Endodermal cell (in vitro differentiated cells): ENCODE data around the gene SLC26A3. TPM values are rescaled to one million over a fixed set of nuclear protein-coding genes. Genes with fewer than 3 reads are reported as not detected.

Source experiments
- DNase-seq: peaks from one replicate; pipeline ENCODE4 v3.0.0-alpha.2; 2017
- H3K27ac ChIP-seq: 2 replicates; pipeline ENCODE4 v1.5.1; 2013; ENCODE audit warnings: mild to moderate bottlenecking, low read depth, low read length, moderate library complexity
- H3K27me3 ChIP-seq: 2 replicates; pipeline ENCODE4 v1.6.1; 2013; ENCODE audit warnings: mild to moderate bottlenecking, low read length, moderate library complexity; ENCODE audit not compliant: insufficient read depth, control insufficient read depth, poor library complexity, severe bottlenecking
- H3K36me3 ChIP-seq: 2 replicates; pipeline ENCODE4 v1.7.0; 2013; ENCODE audit warnings: mild to moderate bottlenecking, low read length, moderate library complexity; ENCODE audit not compliant: control insufficient read depth, insufficient read depth
- H3K4me1 ChIP-seq: one replicate; pipeline ENCODE4 v1.7.0; 2013; ENCODE audit warnings: low read length; ENCODE audit not compliant: control insufficient read depth, insufficient read depth
- H3K4me3 ChIP-seq: 2 replicates; pipeline ENCODE4 v1.5.1; 2013; ENCODE audit warnings: mild to moderate bottlenecking, low read length, moderate library complexity
- H3K9ac ChIP-seq: 2 replicates; pipeline ENCODE4 v1.6.1; 2013; ENCODE audit warnings: mild to moderate bottlenecking, low read length, moderate library complexity; ENCODE audit not compliant: poor library complexity, severe bottlenecking; ENCODE audit errors: extremely low read depth
- H3K9me3 ChIP-seq: 2 replicates; pipeline ENCODE4 v1.6.1; 2013; ENCODE audit warnings: mild to moderate bottlenecking, low read length, moderate library complexity; ENCODE audit not compliant: control insufficient read depth
- H3K27ac Mint-ChIP-seq: 2 replicates; pipeline ENCODE4 v1.8.0; 2020; ENCODE audit warnings: mixed read lengths
- H3K27me3 Mint-ChIP-seq: 2 replicates; pipeline ENCODE4 v1.8.0; 2021; ENCODE audit warnings: mild to moderate bottlenecking, mixed read lengths; ENCODE audit not compliant: insufficient read depth
- H3K36me3 Mint-ChIP-seq: 2 replicates; pipeline ENCODE4 v1.8.0; 2020; ENCODE audit warnings: low read depth, mixed read lengths
- H3K4me1 Mint-ChIP-seq: 2 replicates; pipeline ENCODE4 v1.8.0; 2020; ENCODE audit warnings: mixed read lengths
- H3K4me3 Mint-ChIP-seq: 2 replicates; pipeline ENCODE4 v1.8.0; 2020; ENCODE audit warnings: mild to moderate bottlenecking, moderate library complexity, mixed read lengths
- H3K9me3 Mint-ChIP-seq: 2 replicates; pipeline ENCODE4 v1.8.0; 2020; ENCODE audit warnings: mild to moderate bottlenecking, mixed read lengths
- WGBS, 2 experiments: methylation state at CpG; one replicate each; pipeline versions ENCODE4 v1.1.5 to v1.1.7; 2013; ENCODE audit warnings: missing lambda C conversion rate in 2 of 2, mixed read lengths in 1 of 2; ENCODE audit not compliant: insufficient coverage in 1 of 2, insufficient read length in 1 of 2; 5-methylcytosine and 5-hydroxymethylcytosine counted together
- total RNA-seq, 2 donors: library from RNA; stranded (reverse); fragmentation: NEBNext Ultra II Directional in 1 of 2; extraction: Animal tissue kit (Norgen Biotek cat#: 25700) in 1 of 2; gene quantifications; 2 replicates in 1 of 2; 3 replicates in 1 of 2; pipeline ENCODE4 v1.2.1, GENCODE V29; 2021
- TF ChIP-seq, protein P1 (sequence below): fragments of 200-600 bp; sonication (generic); conservative IDR thresholded peaks from 2 replicates; pipeline ENCODE4 v1.5.0; 2021; ENCODE audit warnings: antibody characterized with exemption, mild to moderate bottlenecking

The SLC26A3 gene
- total RNA-seq, 2 donors from 2014 or later = not detected

DNA sequence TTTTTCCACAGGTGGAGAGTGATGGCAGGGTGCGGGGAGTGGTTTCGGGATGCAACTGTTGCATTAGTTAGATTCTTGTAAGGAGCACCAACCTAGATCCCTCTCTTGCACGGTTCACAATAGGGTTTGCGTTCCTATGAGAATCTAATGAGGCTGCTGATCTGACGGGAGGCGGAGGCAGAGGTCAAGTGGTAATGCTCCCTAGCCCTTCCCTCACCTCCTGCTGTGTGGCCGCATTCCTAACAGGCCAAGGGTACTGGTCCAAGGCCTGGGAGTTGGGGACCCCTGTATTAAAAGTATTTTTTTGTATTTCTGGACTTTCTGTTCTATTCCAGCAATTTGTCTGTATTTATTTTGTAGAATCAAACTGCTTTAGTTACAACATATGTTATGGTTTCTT, 51.9 kb downstream of the SLC26A3 start:
- TF ChIP-seq, protein P1, sequence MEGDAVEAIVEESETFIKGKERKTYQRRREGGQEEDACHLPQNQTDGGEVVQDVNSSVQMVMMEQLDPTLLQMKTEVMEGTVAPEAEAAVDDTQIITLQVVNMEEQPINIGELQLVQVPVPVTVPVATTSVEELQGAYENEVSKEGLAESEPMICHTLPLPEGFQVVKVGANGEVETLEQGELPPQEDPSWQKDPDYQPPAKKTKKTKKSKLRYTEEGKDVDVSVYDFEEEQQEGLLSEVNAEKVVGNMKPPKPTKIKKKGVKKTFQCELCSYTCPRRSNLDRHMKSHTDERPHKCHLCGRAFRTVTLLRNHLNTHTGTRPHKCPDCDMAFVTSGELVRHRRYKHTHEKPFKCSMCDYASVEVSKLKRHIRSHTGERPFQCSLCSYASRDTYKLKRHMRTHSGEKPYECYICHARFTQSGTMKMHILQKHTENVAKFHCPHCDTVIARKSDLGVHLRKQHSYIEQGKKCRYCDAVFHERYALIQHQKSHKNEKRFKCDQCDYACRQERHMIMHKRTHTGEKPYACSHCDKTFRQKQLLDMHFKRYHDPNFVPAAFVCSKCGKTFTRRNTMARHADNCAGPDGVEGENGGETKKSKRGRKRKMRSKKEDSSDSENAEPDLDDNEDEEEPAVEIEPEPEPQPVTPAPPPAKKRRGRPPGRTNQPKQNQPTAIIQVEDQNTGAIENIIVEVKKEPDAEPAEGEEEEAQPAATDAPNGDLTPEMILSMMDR = no peak
- Histone ChIP-seq H3K36me3 (peaks cover 75% of the 10 kb centered on the region), H3K27me3 (no peaks in the 10 kb centered on the region), H3K27ac (no peak overlapping the region), H3K9me3 (no peaks in the 10 kb centered on the region), H3K4me3 (no peak overlapping the region), H3K9ac (no peak overlapping the region), H3K4me1 (no peaks in the 10 kb centered on the region)
- Mint-ChIP-seq H3K27ac (no peak overlapping the region), H3K36me3 (peaks cover 44% of the 10 kb centered on the region), H3K9me3 (no peaks in the 10 kb centered on the region), H3K4me3 (no peak overlapping the region), H3K27me3 (no peaks in the 10 kb centered on the region), H3K4me1 (peaks cover 6% of the 10 kb centered on the region)
- peak; percentile 65 for DNase-seq
- 93 to 96% methylated on average over 6 to 7 of the region's 7 CpGs for WGBS, 2 experiments

DNA sequence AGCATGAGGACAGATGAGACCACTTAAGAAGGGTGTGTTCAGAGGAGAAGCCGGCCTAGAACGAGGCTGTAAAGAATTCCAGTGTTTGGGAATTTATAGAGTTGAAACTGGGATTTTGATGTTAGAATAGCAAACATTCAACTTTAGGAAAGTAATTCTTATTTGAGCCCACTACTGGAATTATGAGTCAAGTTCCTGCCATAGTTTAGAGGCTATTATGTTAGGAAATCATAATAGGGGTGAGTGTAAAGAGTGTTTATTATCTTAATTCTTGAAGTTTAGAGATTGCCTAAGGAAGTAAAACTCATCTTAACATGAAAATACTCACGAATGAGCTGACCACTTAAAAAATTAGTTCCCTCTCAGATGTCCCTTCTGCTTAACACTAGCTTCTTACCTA, 57.0 kb downstream of the SLC26A3 start:
- Histone ChIP-seq H3K4me1 (no peaks in the 10 kb centered on the region), H3K4me3 (peak overlapping the region; percentile 93), H3K9me3 (no peaks in the 10 kb centered on the region), H3K27ac (no peak overlapping the region), H3K9ac (no peak overlapping the region), H3K36me3 (peaks cover 27% of the 10 kb centered on the region), H3K27me3 (no peaks in the 10 kb centered on the region)
- H3K4me3 Mint-ChIP-seq = peak overlapping the region; percentile 95
- peaks cover 14% of the 10 kb centered on the region for H3K36me3 Mint-ChIP-seq
- H3K9me3 Mint-ChIP-seq = no peaks in the 10 kb centered on the region
- H3K27me3 Mint-ChIP-seq = peaks cover under 1% of the 10 kb centered on the region
- TF ChIP-seq, protein P1 = no peak
- peaks cover 18% of the 10 kb centered on the region for H3K4me1 Mint-ChIP-seq
- WGBS, 2 experiments = 85 to 100% methylated on average over 3 of the region's 3 CpGs
- DNase-seq = no peak
- no peak overlapping the region for H3K27ac Mint-ChIP-seq

DNA sequence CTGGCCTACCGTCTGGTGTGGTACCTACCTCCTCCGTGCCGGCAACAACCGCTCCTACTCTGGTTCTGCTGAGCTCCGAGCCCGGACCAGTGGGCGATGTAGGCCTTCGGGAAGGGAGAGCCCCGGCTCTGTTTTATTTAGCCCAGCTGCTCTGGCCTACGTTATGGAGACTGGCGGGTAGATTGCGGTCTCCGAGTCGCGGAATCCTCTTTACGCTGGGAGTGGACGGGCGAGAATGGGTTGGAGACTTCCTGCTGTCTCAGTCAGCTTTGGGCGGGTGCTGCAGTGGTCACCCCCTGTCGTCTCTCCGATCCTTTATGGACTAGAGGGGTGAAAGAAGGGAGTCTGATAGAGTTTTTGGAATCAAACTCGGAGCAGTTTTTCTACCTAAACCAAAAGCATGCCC, 58.7 kb downstream of the SLC26A3 start:
- H3K4me3 ChIP-seq = peak overlapping the region; percentile 93
- no peak for DNase-seq
- peaks cover 14% of the 10 kb centered on the region for H3K27me3 ChIP-seq
- TF ChIP-seq, protein P1 = no peak
- H3K4me1 ChIP-seq = no peaks in the 10 kb centered on the region
- Mint-ChIP-seq H3K4me3 (peak overlapping the region; percentile 95), H3K27me3 (peaks cover 11% of the 10 kb centered on the region), H3K9me3 (no peaks in the 10 kb centered on the region), H3K27ac (peak overlapping the region; percentile 98), H3K36me3 (no peaks in the 10 kb centered on the region), H3K4me1 (peaks cover 18% of the 10 kb centered on the region)
- peak overlapping the region; percentile 97 for H3K27ac ChIP-seq
- H3K36me3 ChIP-seq = peaks cover 12% of the 10 kb centered on the region
- H3K9ac ChIP-seq = peak overlapping the region; percentile 79
- H3K9me3 ChIP-seq = no peaks in the 10 kb centered on the region
- 0% methylated on average over 3 to 22 of the region's 22 CpGs for WGBS, 2 experiments
